WTC11 (cell line): Measurements from ENCODE around the gene NMBR. TPM values are rescaled to one million over a fixed set of nuclear protein-coding genes. Genes with fewer than 3 reads are reported as not detected.
A peak's percentile ranks its signal among the peaks of the same experiment; 100 is the strongest.
"Not testable (repeated sequence)": the region's sequence is repeated elsewhere in the genome, so short reads cannot be mapped to it uniquely, and the experiment has no call there.

Source experiments
- ATAC-seq: fragments of 200-7000 bp; cut with Tn5 transposase; 2 replicates; pipeline ENCODE4 v1.10.0; 2021; ENCODE audit warnings: mild to moderate bottlenecking, moderate library complexity
- CTCF ChIA-PET: fragments of 300-600 bp; sonication (Branson Sonifier 250); formaldehyde crosslinking; loops from one replicate; lab custom pipeline; 2021; ENCODE audit warnings: antibody characterized with exemption; lab: Charles Lee
- POLR2A ChIA-PET: fragments of 350-600 bp; sonication (Branson Sonifier 250); formaldehyde crosslinking; loops from one replicate; lab custom pipeline; 2021; ENCODE audit warnings: antibody characterized with exemption; lab: Charles Lee
- DNase-seq: peaks from one replicate; pipeline ENCODE4 v3.0.0; 2021; ENCODE audit warnings: low spot score
- H3K27ac Mint-ChIP-seq: 2 replicates; pipeline ENCODE4 v1.8.0; 2021; ENCODE audit warnings: mixed read lengths
- H3K27me3 Mint-ChIP-seq: 2 replicates; pipeline ENCODE4 v1.8.0; 2021; ENCODE audit warnings: low read depth, mild to moderate bottlenecking, moderate library complexity, mixed read lengths
- H3K36me3 Mint-ChIP-seq: 2 replicates; pipeline ENCODE4 v1.8.0; 2021; ENCODE audit warnings: mixed read lengths
- H3K4me1 Mint-ChIP-seq: 2 replicates; pipeline ENCODE4 v1.8.0; 2022; ENCODE audit warnings: mixed read lengths
- H3K4me3 Mint-ChIP-seq: 2 replicates; pipeline ENCODE4 v1.8.0; 2021; ENCODE audit warnings: mild to moderate bottlenecking, moderate library complexity, mixed read lengths
- H3K9me3 Mint-ChIP-seq: 2 replicates; pipeline ENCODE4 v1.8.0; 2021; ENCODE audit warnings: mixed read lengths
- AR ChIP-seq: fragments of 250-450 bp; sonication (Bioruptor Pico); IDR thresholded peaks from 2 replicates; pipeline ENCODE4 v1.9.0; 2021; ENCODE audit warnings: mild to moderate bottlenecking
- ATF6 ChIP-seq: sonication (generic); formaldehyde crosslinking; IDR thresholded peaks from 2 replicates; pipeline ENCODE4 v1.8.1; 2023; ENCODE audit warnings: mild to moderate bottlenecking, missing genetic modification reagents
- CTCF ChIP-seq: fragments of 200-600 bp; IDR thresholded peaks from 2 replicates; pipeline ENCODE4 v1.8.0; 2022; ENCODE audit warnings: antibody characterized with exemption
- FOXJ3 ChIP-seq: sonication (generic); formaldehyde crosslinking; IDR thresholded peaks from 2 replicates; pipeline ENCODE4 v1.9.0; 2021; ENCODE audit warnings: missing genetic modification reagents, mild to moderate bottlenecking, borderline replicate concordance
- HMGA2 ChIP-seq: fragments of 250-450 bp; sonication (Bioruptor Pico); IDR thresholded peaks from 2 replicates; pipeline ENCODE4 v1.4.0; 2021; ENCODE audit warnings: mild to moderate bottlenecking, moderate library complexity
- JAZF1 ChIP-seq: fragments of 250-450 bp; sonication (Bioruptor Pico); IDR thresholded peaks from 2 replicates; pipeline ENCODE4 v1.9.0; 2021; ENCODE audit warnings: moderate library complexity, mild to moderate bottlenecking, inconsistent platforms
- MXD4 ChIP-seq: fragments of 250-450 bp; sonication (Bioruptor Pico); IDR thresholded peaks from 2 replicates; pipeline ENCODE4 v1.8.0; 2021; ENCODE audit warnings: mild to moderate bottlenecking, moderate library complexity, borderline replicate concordance
- SMAD3 ChIP-seq: sonication (generic); formaldehyde crosslinking; IDR thresholded peaks from 2 replicates; pipeline ENCODE4 v1.8.0; 2022; ENCODE audit warnings: missing genetic modification reagents, mild to moderate bottlenecking, borderline replicate concordance
- SOX15 ChIP-seq: fragments of 250-450 bp; sonication (Bioruptor Pico); IDR thresholded peaks from 2 replicates; pipeline ENCODE4 v1.9.0; 2021; ENCODE audit warnings: mild to moderate bottlenecking
- STAT6 ChIP-seq: sonication (generic); formaldehyde crosslinking; conservative IDR thresholded peaks from 2 replicates; pipeline ENCODE4 v1.8.1; 2023; ENCODE audit warnings: mild to moderate bottlenecking, low read depth, missing genetic modification reagents, moderate library complexity
- ZBTB21 ChIP-seq: sonication (generic); formaldehyde crosslinking; IDR thresholded peaks from 2 replicates; pipeline ENCODE4 v1.8.1; 2023; ENCODE audit warnings: mild to moderate bottlenecking, missing genetic modification reagents, borderline replicate concordance
- ZNF281 ChIP-seq: sonication (generic); formaldehyde crosslinking; IDR thresholded peaks from 2 replicates; pipeline ENCODE4 v1.8.0; 2023; ENCODE audit warnings: mild to moderate bottlenecking, missing genetic modification reagents
- ZNF416 ChIP-seq: fragments of 250-450 bp; sonication (Bioruptor Pico); IDR thresholded peaks from 2 replicates; pipeline ENCODE4 v1.9.0; 2021; ENCODE audit warnings: mild to moderate bottlenecking, inconsistent platforms
- ZNF423 ChIP-seq: fragments of 250-450 bp; sonication (Bioruptor Pico); IDR thresholded peaks from 2 replicates; pipeline ENCODE4 v2.1.2; 2022; ENCODE audit warnings: mild to moderate bottlenecking, moderate library complexity
- total RNA-seq: library from RNA; stranded (reverse); gene quantifications from 3 replicates; pipeline ENCODE4 v1.2.3, GENCODE V29; 2021

The NMBR gene
- total RNA-seq, 1 experiment from 2014 or later = not detected

GRCh38 chr6:142117366-142117765, 29.6 kb downstream of the NMBR start:
- TF ChIP-seq AR (CRISPR knock-in tag) = no peak
- no peak for TF ChIP-seq SMAD3
- no peak for TF ChIP-seq JAZF1 (CRISPR knock-in tag)
- no peak for TF ChIP-seq STAT6 (CRISPR knock-in tag)
- no peak for TF ChIP-seq ZBTB21 (CRISPR knock-in tag)
- no peak for TF ChIP-seq ATF6 (CRISPR knock-in tag)
- no peak for TF ChIP-seq MXD4 (CRISPR knock-in tag)
- TF ChIP-seq SOX15 (CRISPR knock-in tag) = no peak
- TF ChIP-seq ZNF416 (CRISPR knock-in tag) = no peak
- no peak for TF ChIP-seq ZNF281 (CRISPR knock-in tag)
- TF ChIP-seq FOXJ3 (CRISPR knock-in tag) = no peak
- no peak for TF ChIP-seq HMGA2
- ChIA-PET POLR2A (no interaction called here), CTCF (no interaction called here)
- ATAC-seq (no peak), DNase-seq (no peak)
- H3K27ac Mint-ChIP-seq = no peak overlapping the region
- 0 out of 2 replicates have a peak, but pooled peaks cover 5% of the 10 kb centered on the region for H3K4me1 Mint-ChIP-seq
- H3K4me3 Mint-ChIP-seq = no peak overlapping the region
- H3K27me3 Mint-ChIP-seq = no peaks in the 10 kb centered on the region
- H3K36me3 Mint-ChIP-seq = no peaks in the 10 kb centered on the region
- no peaks in the 10 kb centered on the region for H3K9me3 Mint-ChIP-seq

GRCh38 chr6:142112451-142113061, 34.4 kb downstream of the NMBR start:
- ATAC-seq = peak; percentile 56; the same call in 1 of the 2 replicates

GRCh38 chr6:142110820-142111219, 36.1 kb downstream of the NMBR start:
- H3K4me3 Mint-ChIP-seq, DNase-seq, H3K36me3 Mint-ChIP-seq, H3K27me3 Mint-ChIP-seq, POLR2A ChIA-PET, H3K9me3 Mint-ChIP-seq, ATAC-seq, H3K27ac Mint-ChIP-seq: not testable (repeated sequence)
- H3K4me1 Mint-ChIP-seq = peaks cover 11% of the 10 kb centered on the region
- CTCF ChIA-PET = interaction anchor here (3.3 kb wide), 1 partner anchor 121 kb away, joined by 14 read pairs; no protein-coding TSS in a partner anchor

More at GRCh38 chr6:142112451-142113061, 34.4 kb downstream of the NMBR start:
- H3K36me3 Mint-ChIP-seq = no peaks in the 10 kb centered on the region
- peak; percentile 81 for DNase-seq
- no peak for TF ChIP-seq ZNF423 (CRISPR knock-in tag)
- TF ChIP-seq CTCF = peak; percentile 75
- H3K27ac Mint-ChIP-seq = no peak overlapping the region
- no peak overlapping the region for H3K4me3 Mint-ChIP-seq
- CTCF ChIA-PET = interaction anchor here (1.4 to 3.3 kb wide), 2 partner anchors 41 to 123 kb away, joined by 4 to 14 read pairs; no protein-coding TSS in a partner anchor
- H3K9me3 Mint-ChIP-seq = peaks cover 3% of the 10 kb centered on the region; the same call in 1 of the 2 replicates
- POLR2A ChIA-PET = no interaction called here
- H3K4me1 Mint-ChIP-seq = 0 out of 2 replicates have a peak, but pooled peaks cover 5% of the 10 kb centered on the region
- no peaks in the 10 kb centered on the region for H3K27me3 Mint-ChIP-seq

- POLR2A ChIA-PET, H3K27me3 Mint-ChIP-seq, DNase-seq, H3K4me3 Mint-ChIP-seq, CTCF ChIA-PET, ATAC-seq, H3K27ac Mint-ChIP-seq, H3K36me3 Mint-ChIP-seq: not testable (repeated sequence)
- Mint-ChIP-seq H3K4me1 (peaks cover 13% of the 10 kb centered on the region), H3K9me3 (peaks cover 15% of the 10 kb centered on the region)
Measured at GRCh38 chr6:142104820-142105219, 42.1 kb downstream of the NMBR start.
